Ovary (tissue), 3 donors: ENCODE results near the gene GINS3.

Experiments used
- CTCF ChIP-seq, 3 donors: fragments of 450-650 bp in 2 of 3; fragments of 200-600 bp in 1 of 3; IDR thresholded peaks; one replicate each; pipeline versions ENCODE4 v1.5.1 to v1.8.0; 2016 to 2022; ENCODE audit warnings: antibody characterized with exemption in 3 of 3, mild to moderate bottlenecking in 1 of 3
- EP300 ChIP-seq: sonication (generic); formaldehyde crosslinking; IDR thresholded peaks from one replicate; pipeline ENCODE4 v1.6.1; 2017; ENCODE audit warnings: antibody characterized with exemption
- POLR2A ChIP-seq: fragments of 450-650 bp; IDR thresholded peaks from one replicate; pipeline ENCODE4 v1.6.1; 2017; ENCODE audit warnings: antibody characterized with exemption, mild to moderate bottlenecking, moderate library complexity
- donor health status: DM: no; HTN: no; CAD: no.

GRCh38 chr16:58365623-58366022, 26.6 kb upstream of the GINS3 start:
- TF ChIP-seq POLR2A (no peak), CTCF (IDR thresholded peaks at IDR 0.05) (no peak), EP300 (no peak)
